Endothelial cell of hepatic sinusoid (primary cell): Measurements from ENCODE around the gene ABCA7.

Experiments used
- in situ Hi-C: cut with HindIII; loops from 2 replicates; pipeline ENCODE4 v1.10.0; 2017; ENCODE audit warnings: low sequenced_read_pairs

ABCA7 gene

GRCh38 chr19:1085053-1085658 lies 45.2 kb downstream of the ABCA7 start:
- in situ Hi-C loops = no loop called here

DNA sequence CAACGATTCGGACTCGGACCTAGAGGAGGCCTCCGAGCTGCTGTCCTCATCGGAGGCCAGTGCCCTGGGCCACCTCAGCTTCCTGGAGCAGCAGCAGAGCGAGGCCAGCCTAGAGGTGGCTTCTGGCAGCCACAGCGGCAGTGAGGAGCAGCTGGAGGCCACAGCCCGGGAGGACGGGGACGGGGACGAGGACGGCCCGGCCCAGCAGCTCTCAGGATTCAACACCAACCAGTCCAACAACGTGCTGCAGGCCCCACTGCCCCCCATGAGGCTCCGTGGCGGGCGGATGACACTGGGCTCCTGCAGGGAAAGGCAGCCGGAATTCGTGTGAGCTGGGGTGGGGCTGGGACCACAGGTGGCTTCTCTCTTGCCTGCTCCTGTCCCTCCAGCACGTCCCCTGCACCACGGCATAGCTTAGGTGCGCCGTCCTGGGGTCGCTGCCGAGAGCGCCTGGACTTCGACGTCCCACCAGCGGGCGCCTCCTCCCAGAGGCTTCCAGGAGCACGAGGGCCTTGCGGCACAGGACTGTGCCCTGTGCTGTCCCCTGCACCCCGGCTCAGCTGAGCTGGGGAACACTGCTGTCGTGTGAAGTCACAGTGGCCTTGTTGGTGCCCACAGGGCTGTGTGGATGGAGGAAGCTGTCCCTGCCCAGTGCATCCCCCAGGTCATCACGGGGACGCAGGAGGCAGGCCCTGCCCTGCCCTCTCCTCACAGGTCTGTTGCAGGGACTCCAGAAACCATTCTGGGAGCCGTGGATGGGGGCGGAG lies 46.0 kb downstream of the ABCA7 start:
- in situ Hi-C loops = no loop called here

GRCh38 chr19:1086613-1087012 lies 46.7 kb downstream of the ABCA7 start:
- in situ Hi-C loops = no loop called here

DNA sequence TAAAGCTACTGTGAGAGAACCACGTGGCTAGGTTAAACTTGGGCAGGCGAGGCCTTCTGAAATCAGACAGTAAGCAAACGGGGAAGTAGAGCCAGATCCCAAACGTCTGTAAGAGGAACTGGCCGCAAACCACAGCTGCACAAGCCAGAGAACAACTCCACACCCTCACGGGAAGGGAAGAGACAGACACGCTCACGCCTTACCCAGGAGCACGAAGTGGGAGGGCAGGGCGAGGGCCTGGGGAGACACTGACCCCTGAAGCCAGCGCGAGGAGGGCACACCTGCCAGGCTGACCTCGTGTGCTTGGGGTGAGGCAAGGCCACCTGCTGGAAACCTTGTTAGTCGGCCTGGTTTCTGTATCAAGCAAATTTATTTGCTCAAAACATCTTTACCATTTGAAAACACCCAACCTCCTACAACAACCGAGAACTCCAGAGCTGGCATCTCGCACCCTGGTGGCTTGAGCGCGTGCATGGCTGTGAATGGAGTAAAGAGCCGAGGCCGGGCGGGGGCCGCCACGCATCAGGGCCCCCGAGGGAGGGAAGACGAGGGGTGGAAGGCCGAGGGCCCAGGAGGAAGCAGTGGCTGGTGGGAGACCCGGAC lies 48.0 kb downstream of the ABCA7 start:
- in situ Hi-C loops = no loop called here

GRCh38 chr19:1088416-1089010 lies 48.6 kb downstream of the ABCA7 start:
- in situ Hi-C loops = no loop called here

GRCh38 chr19:1089126-1089771 lies 49.3 kb downstream of the ABCA7 start:
- in situ Hi-C loops = no loop called here

GRCh38 chr19:1089891-1090290 lies 50.0 kb downstream of the ABCA7 start:
- in situ Hi-C loops = no loop called here

DNA sequence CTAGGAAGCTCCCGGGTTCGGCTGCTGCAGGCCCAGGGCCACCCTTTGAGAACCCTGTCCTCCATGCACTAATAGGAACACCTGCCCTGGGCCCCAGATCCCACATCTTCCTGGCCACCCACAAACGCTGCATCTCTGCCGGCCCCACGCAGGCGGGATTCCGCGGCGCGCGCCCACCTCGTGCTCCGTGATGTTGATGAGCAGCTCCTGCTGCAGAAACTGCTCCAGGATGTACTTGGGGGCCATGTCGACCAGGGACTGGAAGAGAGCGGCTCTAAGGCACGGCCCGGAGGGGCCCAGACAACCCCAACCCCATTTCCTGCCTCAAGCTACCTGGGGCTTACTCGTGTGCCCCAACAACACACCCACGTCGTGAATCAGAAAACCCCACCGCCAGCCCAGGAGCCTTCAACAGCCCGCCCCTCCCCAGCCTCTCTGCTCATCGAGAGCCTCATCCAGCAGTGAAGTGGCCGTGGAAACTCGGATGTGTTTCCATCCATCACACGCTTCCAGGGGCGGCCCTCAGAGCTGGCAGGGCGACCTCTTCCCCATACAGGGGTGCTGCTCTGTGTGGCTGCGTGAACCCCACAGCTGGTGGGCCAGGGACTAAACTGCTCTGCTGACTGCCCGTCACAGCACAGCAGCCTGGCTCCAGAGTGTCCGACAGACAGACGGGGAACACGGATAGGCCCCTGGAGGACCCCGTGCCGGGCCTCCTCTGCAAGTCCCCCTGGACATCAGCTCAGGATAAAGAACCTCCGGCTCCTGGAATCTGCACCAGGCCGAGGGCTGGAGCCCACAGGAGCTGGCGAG lies 51.0 kb downstream of the ABCA7 start:
- in situ Hi-C loops = no loop called here

DNA sequence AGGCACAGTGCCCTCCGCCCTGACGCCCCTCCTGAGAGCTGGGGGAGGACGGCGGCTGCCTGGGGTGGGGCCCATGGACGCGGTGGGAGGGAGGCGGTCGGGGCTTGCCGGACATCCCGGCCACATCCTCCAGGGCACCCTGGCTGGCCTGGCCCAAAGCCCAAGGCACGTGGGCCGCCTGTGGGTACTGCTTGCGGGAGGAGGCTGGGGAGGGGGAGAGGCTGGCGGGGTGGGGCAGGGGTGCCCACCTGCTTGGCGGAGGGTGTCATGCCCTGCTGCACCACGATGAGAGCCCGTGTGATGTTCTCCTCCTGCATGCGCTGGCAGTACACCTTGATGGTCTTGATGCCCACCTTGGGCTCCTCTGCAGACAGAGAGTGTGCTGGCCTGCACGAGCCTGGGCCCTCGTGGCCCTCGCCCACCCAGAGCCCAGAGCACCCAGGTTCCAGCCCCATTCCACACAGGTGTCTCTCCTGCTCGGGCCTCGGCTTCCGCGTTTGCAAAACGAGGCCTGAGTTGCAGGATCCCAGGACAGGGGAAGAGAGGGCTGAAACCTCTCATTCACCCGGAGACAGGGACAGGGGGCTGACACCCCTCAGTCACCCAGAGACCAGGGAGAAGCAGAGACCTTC lies 51.8 kb downstream of the ABCA7 start:
- in situ Hi-C loops = no loop called here

GRCh38 chr19:1093330-1093729 lies 53.4 kb downstream of the ABCA7 start:
- in situ Hi-C loops = no loop called here

DNA sequence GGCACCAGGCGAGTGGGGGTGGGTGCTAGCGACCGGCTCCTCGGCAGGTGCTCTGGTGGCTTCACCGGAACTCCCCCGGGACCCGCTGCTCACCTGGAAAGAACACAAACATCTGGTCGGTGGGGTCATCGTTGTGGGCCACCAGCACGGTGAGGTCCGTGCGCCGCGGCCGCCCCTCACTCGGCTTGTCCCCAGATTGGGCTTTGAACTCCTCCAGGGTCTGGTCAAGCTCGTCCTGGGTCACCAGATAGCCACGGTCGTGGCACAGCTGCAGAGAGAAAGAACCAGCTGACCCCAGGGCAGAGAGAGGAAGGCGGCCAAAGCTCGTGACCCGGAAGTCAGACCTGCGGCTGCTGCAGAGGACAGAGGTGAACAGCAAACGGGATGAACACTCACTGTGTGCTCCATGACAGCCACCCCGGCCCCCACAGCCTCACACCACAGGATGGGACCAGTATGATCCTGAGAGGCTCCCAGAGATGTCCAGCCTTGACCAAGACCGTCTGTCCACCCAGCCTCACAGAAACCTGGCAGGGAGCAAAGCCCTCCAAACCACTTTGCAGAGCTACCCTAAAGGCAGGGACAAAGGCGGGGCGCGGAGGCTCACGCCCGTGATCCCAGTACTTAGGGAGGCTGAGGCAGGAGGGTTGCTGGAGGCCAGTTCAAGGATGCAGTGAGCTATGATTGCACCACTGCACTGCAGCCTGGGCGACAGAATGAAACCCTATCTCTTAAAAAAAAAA lies 54.1 kb downstream of the ABCA7 start:
- in situ Hi-C loops = no loop called here

DNA sequence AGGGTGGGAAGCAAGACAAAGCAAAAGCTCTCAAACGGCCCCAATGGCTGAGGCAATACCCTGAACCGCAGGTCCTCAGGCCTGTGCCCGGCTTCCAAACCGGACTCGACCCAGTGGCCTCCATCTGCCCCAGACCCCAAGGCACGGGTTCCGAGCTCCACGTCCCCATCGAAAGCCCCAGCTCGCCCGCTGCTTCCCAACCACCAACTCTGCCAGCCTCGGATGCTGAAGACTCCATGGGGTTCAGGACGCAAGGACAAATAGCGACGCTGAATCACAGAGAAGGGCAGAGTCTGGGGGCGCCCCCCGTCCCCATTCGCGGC lies 54.7 kb downstream of the ABCA7 start:
- in situ Hi-C loops = no loop called here

- in situ Hi-C loops = no loop called here
Measured at GRCh38 chr19:1094978-1095701, 55.2 kb downstream of the ABCA7 start, which contains the start of gene POLR2E. POLR2E (minus strand) TSS chr19:1095375; CDS start chr19:1095315, 60 bp downstream.

GRCh38 chr19:1097810-1098176 lies 57.9 kb downstream of the ABCA7 start:
- in situ Hi-C loops = no loop called here

DNA sequence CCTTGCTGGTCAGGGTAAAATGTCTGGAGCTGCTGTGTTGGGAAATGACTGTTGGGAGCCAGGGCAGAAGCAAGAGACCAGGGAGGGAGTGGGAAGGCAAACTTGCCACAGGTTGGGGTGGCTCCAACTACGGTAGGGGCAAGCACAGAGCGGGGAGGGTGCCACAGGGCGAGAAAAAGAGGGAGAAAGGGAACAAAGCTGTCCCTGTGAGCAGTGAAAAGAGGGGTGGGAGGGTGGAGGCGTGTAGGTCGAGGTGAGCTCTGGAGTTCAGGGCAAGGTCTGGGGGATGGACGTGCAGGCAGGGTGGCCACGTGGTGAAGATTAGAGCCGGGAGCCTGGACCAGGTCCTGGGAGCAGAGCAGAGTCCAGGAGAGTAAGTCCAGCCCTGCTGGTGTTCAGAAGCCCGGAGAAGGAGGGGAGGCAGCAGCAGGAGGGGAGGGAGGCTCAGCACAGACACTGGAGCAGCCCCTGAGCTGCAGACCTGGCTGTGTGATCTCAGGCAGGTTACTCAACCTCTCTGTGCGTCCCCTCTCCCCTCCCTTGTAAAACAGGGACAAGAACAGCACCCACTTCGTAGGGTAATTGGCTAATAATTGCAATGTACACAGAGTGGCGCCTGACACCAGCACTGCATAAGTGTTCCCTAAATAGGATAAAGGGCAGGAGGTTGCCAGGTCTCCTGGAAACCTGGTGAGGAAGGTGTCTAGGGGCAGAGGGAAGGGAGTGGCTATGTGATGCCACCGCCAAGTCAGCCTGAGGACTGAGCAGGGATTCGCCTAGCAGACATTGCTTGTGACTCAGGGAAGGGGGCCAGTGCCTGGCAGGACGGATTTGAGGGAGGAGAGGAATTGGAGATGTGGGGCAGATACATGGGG lies 58.5 kb downstream of the ABCA7 start:
- in situ Hi-C loops = no loop called here

GRCh38 chr19:1101337-1101698 lies 61.4 kb downstream of the ABCA7 start:
- in situ Hi-C loops = no loop called here

GRCh38 chr19:1102407-1103131 lies 62.7 kb downstream of the ABCA7 start:
- in situ Hi-C loops = no loop called here
